Ovary (tissue), 3 donors: ENCODE measurements around the gene DMXL1.

Source experiments
- POLR2A ChIP-seq: fragments of 450-650 bp; IDR thresholded peaks from one replicate; pipeline ENCODE4 v1.6.1; 2017; ENCODE audit warnings: antibody characterized with exemption, mild to moderate bottlenecking, moderate library complexity
- TF ChIP-seq, protein P1 (sequence below), 3 donors: fragments of 450-650 bp in 2 of 3; fragments of 200-600 bp in 1 of 3; IDR thresholded peaks; one replicate each; pipeline versions ENCODE4 v1.5.1 to v1.8.0; 2016 to 2022; ENCODE audit warnings: antibody characterized with exemption in 3 of 3, mild to moderate bottlenecking in 1 of 3
- donor health status: DM: no; HTN: no; CAD: no.

- TF ChIP-seq, protein P1, sequence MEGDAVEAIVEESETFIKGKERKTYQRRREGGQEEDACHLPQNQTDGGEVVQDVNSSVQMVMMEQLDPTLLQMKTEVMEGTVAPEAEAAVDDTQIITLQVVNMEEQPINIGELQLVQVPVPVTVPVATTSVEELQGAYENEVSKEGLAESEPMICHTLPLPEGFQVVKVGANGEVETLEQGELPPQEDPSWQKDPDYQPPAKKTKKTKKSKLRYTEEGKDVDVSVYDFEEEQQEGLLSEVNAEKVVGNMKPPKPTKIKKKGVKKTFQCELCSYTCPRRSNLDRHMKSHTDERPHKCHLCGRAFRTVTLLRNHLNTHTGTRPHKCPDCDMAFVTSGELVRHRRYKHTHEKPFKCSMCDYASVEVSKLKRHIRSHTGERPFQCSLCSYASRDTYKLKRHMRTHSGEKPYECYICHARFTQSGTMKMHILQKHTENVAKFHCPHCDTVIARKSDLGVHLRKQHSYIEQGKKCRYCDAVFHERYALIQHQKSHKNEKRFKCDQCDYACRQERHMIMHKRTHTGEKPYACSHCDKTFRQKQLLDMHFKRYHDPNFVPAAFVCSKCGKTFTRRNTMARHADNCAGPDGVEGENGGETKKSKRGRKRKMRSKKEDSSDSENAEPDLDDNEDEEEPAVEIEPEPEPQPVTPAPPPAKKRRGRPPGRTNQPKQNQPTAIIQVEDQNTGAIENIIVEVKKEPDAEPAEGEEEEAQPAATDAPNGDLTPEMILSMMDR (IDR thresholded peaks at IDR 0.05) = no peak
- no peak for TF ChIP-seq POLR2A
Measured at GRCh38 chr5:119071561-119071995, 691 bp downstream of the DMXL1 start.
